ENCODE data around the gene MYO1G.
"Not testable (repeated sequence)": the region's sequence is repeated elsewhere in the genome, so short reads cannot be mapped to it uniquely, and the experiment has no call there.

The MYO1G gene

GRCh38 chr7:44978511-44979366 lies at the start of gene MYO1G:
TSS of gene MYO1G (minus strand) at chr7:44979015. CDS start at chr7:44978961, 54 bp downstream.
- H3K27me3 ChIP-seq = no peaks in the 10 kb centered on the region
- H3K27ac ChIP-seq = peak within 1 kb of the TSS; percentile 92
- H3K36me3 ChIP-seq = peaks cover 36% of the 10 kb centered on the region
- TF ChIP-seq, protein P1, sequence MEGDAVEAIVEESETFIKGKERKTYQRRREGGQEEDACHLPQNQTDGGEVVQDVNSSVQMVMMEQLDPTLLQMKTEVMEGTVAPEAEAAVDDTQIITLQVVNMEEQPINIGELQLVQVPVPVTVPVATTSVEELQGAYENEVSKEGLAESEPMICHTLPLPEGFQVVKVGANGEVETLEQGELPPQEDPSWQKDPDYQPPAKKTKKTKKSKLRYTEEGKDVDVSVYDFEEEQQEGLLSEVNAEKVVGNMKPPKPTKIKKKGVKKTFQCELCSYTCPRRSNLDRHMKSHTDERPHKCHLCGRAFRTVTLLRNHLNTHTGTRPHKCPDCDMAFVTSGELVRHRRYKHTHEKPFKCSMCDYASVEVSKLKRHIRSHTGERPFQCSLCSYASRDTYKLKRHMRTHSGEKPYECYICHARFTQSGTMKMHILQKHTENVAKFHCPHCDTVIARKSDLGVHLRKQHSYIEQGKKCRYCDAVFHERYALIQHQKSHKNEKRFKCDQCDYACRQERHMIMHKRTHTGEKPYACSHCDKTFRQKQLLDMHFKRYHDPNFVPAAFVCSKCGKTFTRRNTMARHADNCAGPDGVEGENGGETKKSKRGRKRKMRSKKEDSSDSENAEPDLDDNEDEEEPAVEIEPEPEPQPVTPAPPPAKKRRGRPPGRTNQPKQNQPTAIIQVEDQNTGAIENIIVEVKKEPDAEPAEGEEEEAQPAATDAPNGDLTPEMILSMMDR (IDR thresholded peaks at IDR 0.05) = no peak
- peak within 1 kb of the TSS; percentile 69 to 87 for H3K4me3 ChIP-seq (ENCODE audit: low read depth in 1 of 2, low read length in 1 of 2)
- peaks cover 41 to 42% of the 10 kb centered on the region in 2 experiments for H3K4me1 ChIP-seq (ENCODE audit: control insufficient read depth in 1 of 2, insufficient read depth in 1 of 2, low read depth in 1 of 2, low read length in 1 of 2)
- no peaks in the 10 kb centered on the region for H3K9me3 ChIP-seq

- TF ChIP-seq, protein P1 (IDR thresholded peaks at IDR 0.05) = peak; percentile 2
- Histone ChIP-seq H3K4me3 (ENCODE audit: low read depth in 1 of 2, low read length in 1 of 2) (peak overlapping the region; percentile 69 to 83), H3K4me1 (ENCODE audit: control insufficient read depth in 1 of 2, insufficient read depth in 1 of 2, low read depth in 1 of 2, low read length in 1 of 2) (peaks cover 54 to 56% of the 10 kb centered on the region in 2 experiments)
These were observed 49.5 kb upstream of the MYO1G start for GRCh38 chr7:45028138-45028919.

GRCh38 chr7:45027774-45028114 lies 48.9 kb upstream of the MYO1G start:
- Histone ChIP-seq H3K36me3 (peaks cover 23% of the 10 kb centered on the region), H3K27me3 (no peaks in the 10 kb centered on the region), H3K4me3 (ENCODE audit: low read depth in 1 of 2, low read length in 1 of 2) (peak overlapping the region; percentile 69 to 83), H3K9me3 (no peaks in the 10 kb centered on the region), H3K27ac (peak overlapping the region; percentile 96), H3K4me1 (ENCODE audit: control insufficient read depth in 1 of 2, insufficient read depth in 1 of 2, low read depth in 1 of 2, low read length in 1 of 2) (peaks cover 48 to 50% of the 10 kb centered on the region in 2 experiments)
- TF ChIP-seq, protein P1 (IDR thresholded peaks at IDR 0.05) = no peak

More at GRCh38 chr7:45028138-45028919, 49.5 kb upstream of the MYO1G start:
- peaks cover 25% of the 10 kb centered on the region for H3K36me3 ChIP-seq
- no peaks in the 10 kb centered on the region for H3K9me3 ChIP-seq
- peak overlapping the region; percentile 96 for H3K27ac ChIP-seq
- no peaks in the 10 kb centered on the region for H3K27me3 ChIP-seq

DNA sequence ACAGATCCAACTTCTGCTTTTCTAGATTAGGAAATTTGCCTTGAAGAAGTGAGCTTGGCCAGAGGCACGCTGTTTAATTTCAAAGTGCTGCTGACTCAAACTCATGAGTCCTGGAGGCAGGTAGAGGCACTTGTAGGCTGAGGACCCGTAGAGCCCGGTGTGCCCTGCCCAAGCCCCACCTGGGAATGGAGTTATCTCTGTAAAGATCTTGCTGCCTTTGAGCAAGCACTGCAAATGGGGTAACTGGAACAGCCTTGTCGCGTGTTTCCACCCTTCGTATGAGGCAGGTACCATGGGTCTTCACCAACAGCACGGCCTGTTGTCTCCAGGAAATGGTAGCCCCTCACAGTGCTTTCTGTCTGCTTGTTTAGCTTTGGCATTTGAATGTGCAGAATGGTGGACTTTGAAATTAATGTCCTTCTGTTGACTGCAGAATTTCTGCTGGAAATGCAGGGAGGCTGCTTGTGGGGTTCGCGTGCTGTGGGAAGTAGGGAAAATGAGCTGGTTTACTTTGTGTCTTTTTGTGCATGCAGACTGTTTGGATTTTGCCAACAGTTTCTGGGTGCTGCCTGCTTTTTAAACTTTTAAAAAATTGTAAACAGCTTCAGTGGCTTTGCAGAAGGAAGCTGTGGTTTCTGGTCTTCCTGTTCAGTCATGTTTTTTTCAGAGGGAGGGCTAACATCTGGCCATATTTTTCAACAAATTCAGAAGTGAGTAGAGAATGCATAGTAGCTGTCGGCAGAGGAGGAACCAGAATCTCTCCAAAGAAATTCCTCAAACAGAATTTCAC lies 48.4 kb upstream of the MYO1G start:
- H3K27ac ChIP-seq = peak overlapping the region; percentile 96
- H3K36me3 ChIP-seq = peaks cover 17% of the 10 kb centered on the region
- H3K4me1 ChIP-seq (ENCODE audit: control insufficient read depth in 1 of 2, insufficient read depth in 1 of 2, low read depth in 1 of 2, low read length in 1 of 2) = peaks cover 42 to 45% of the 10 kb centered on the region in 2 experiments
- H3K9me3 ChIP-seq = no peaks in the 10 kb centered on the region
- peak overlapping the region; percentile 69 to 83 for H3K4me3 ChIP-seq (ENCODE audit: low read depth in 1 of 2, low read length in 1 of 2)
- H3K27me3 ChIP-seq = no peaks in the 10 kb centered on the region
- TF ChIP-seq, protein P1 (IDR thresholded peaks at IDR 0.05) = peak; percentile 11

- Histone ChIP-seq H3K4me1 (ENCODE audit: control insufficient read depth in 1 of 2, insufficient read depth in 1 of 2, low read depth in 1 of 2, low read length in 1 of 2) (peaks cover 37 to 48% of the 10 kb centered on the region in 2 experiments), H3K27me3 (no peaks in the 10 kb centered on the region), H3K9me3 (no peaks in the 10 kb centered on the region), H3K4me3 (ENCODE audit: low read depth in 1 of 2, low read length in 1 of 2) (peak overlapping the region; percentile 3 to 83), H3K27ac (peak overlapping the region; percentile 96), H3K36me3 (peaks cover 9% of the 10 kb centered on the region)
- TF ChIP-seq, protein P1 (IDR thresholded peaks at IDR 0.05) = no peak
These were observed 47.2 kb upstream of the MYO1G start for GRCh38 chr7:45026013-45026412.

GRCh38 chr7:45025473-45025872 lies 46.7 kb upstream of the MYO1G start:
- not testable (repeated sequence) for H3K36me3 ChIP-seq; H3K27me3 ChIP-seq; H3K4me3 ChIP-seq (ENCODE audit: low read depth in 1 of 2, low read length in 1 of 2); H3K9me3 ChIP-seq
- peak overlapping the region; percentile 96 for H3K27ac ChIP-seq
- H3K4me1 ChIP-seq (ENCODE audit: control insufficient read depth in 1 of 2, insufficient read depth in 1 of 2, low read depth in 1 of 2, low read length in 1 of 2) = peaks cover 32 to 48% of the 10 kb centered on the region in 2 experiments
